ENCODE results near the gene CPLX3.

DNA sequence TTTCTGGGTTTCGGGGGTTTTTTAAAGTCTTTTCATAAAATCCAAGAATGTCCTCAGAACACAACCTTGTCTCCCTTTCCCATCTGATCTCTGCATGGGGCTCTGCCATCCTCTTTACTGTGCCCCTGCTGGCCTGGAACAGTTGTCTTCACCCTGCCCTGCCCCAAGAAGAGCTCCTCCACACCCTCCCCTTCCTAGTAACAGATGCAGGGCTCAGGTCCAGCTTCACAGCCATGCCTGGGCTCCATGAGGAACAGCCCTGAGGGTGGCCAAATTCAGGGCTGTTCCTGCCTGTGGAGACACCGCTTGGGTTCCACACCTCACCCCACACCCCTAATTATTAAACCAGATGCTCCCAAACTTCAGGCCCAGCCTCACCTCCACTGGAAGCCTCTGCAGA is 29.4 kb downstream of the CPLX3 start:
- TF ChIP-seq CTCF (IDR thresholded peaks at IDR 0.05; ENCODE audit: low read length), result no peak
- no peak for TF ChIP-seq EZH2 (IDR thresholded peaks at IDR 0.05; ENCODE audit: borderline replicate concordance, low read length)

Measured in OCI-LY1 (cell line).